Hematopoietic multipotent progenitor cell treated with erythropoietin and hydrocortisone succinate and interleukin-3 and kit ligand, for 15 days (in vitro differentiated cells): Measurements from ENCODE around the gene EIF4B.
"Not testable (repeated sequence)": the region's sequence is repeated elsewhere in the genome, so short reads cannot be mapped to it uniquely, and the experiment has no call there.

ENCODE experiments used
- DNase-seq: peaks from one replicate; pipeline ENCODE4 v3.0.0-alpha.2; 2015; ENCODE audit warnings: low spot score

The EIF4B gene, protein sequence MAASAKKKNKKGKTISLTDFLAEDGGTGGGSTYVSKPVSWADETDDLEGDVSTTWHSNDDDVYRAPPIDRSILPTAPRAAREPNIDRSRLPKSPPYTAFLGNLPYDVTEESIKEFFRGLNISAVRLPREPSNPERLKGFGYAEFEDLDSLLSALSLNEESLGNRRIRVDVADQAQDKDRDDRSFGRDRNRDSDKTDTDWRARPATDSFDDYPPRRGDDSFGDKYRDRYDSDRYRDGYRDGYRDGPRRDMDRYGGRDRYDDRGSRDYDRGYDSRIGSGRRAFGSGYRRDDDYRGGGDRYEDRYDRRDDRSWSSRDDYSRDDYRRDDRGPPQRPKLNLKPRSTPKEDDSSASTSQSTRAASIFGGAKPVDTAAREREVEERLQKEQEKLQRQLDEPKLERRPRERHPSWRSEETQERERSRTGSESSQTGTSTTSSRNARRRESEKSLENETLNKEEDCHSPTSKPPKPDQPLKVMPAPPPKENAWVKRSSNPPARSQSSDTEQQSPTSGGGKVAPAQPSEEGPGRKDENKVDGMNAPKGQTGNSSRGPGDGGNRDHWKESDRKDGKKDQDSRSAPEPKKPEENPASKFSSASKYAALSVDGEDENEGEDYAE

GRCh38 chr12:53005986-53006809 is at the start of gene EIF4B:
Gene EIF4B, plus strand, starts transcription at chr12:53006456. Its CDS starts 28 bp downstream, at chr12:53006484.
- peak; percentile 100 for DNase-seq

GRCh38 chr12:52956987-52957386 is 49.3 kb upstream of the EIF4B start:
- no peak for DNase-seq

- DNase-seq = no peak
Measured at GRCh38 chr12:52964556-52965336, 41.5 kb upstream of the EIF4B start.

DNA sequence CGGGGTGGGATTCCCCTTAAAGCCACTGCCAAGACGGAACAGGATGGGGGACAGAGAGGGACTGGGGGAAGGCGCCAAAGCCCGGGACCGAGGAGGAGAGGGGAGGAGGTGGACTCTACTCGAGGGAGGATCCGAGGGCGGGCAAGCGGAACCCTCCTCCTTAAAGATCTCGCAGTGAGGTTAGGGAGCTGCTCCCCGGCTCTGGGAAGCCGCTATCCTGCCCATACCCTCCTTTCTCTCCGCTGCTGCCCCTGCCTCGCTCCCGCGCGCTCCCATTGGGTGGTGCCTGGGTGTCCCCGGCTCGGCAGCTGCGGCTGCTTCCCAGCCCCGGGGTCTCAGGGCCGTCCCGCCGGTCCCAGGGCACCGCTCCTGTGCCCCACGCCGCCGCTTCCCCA is 40.9 kb upstream of the EIF4B start:
- DNase-seq = no peak

GRCh38 chr12:52969166-52969795 is 37.0 kb upstream of the EIF4B start:
- DNase-seq = no peak

- DNase-seq = no peak
Measured at GRCh38 chr12:52969828-52970569, 36.3 kb upstream of the EIF4B start.

GRCh38 chr12:52971679-52972329 is 34.5 kb upstream of the EIF4B start:
- no peak for DNase-seq

GRCh38 chr12:52975204-52975603 is 31.1 kb upstream of the EIF4B start:
- DNase-seq = no peak

GRCh38 chr12:52975820-52976573 is 30.3 kb upstream of the EIF4B start:
- DNase-seq = no peak

GRCh38 chr12:52976574-52977071 is 29.6 kb upstream of the EIF4B start:
- DNase-seq = no peak

GRCh38 chr12:52977170-52977569 is 29.1 kb upstream of the EIF4B start:
- no peak for DNase-seq

DNA sequence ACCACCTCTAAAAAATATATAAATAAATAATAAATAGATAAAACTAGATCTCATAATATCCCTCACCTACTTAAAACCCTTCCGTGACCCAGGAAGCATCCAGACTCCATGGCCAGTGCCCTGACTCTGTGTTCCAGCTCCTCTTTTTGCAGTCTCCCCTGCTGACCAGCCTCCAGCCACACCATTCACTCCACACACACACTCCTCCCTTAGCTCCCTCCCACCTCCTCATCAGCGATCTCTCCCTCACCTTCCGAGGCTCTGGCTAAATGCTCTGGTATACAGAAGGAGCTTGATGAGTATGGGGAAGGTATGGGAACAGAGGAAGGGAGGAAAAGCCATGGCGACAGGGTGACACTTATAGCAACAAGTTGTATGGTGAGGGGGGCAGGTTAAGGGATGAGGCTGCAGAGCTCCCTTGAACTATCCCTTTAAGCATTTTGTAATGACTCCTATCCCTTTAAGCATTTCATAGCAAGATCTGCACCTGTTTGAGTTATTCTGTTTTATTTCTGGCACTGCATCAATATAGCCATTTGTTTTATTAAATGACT is 26.1 kb upstream of the EIF4B start:
- DNase-seq = no peak

DNA sequence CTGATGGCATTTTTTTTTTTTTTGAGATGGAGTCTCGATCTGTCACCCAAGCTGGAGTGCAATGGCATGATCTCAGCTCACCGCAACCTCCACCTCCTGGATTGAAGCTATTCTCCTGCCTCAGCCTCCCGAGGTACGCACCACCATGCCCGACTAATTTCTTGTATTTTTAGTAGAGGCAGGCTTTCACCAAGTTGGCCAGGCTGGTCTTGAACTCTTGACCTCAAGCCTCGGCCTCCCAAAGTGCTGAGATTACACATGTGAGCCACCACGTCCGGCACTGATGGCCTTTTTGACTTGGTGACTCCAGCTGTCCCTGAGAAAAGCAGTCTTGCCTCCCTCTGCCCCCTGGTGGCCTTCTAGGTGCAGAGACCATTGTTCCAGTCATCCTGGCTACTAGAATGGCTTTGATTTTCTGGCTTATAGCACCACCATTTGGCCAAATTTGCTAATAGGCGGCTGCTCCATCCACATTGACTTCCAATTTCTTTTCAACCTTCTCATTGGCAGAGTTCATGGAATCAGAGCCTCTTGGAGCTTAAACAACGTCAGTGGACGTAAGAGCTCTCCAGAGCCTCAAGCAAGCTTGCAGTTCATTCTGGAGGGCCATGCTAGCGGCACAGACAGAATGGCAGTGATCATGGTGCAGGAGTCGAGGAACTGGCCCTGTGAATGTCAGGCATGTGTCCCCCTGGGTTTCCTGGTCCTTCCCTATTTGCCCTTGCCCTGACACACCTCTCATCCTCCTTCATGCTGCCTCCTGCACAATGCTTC is 25.4 kb upstream of the EIF4B start:
- peak; percentile 77 for DNase-seq

- no peak for DNase-seq
Measured at GRCh38 chr12:52984136-52984535, 22.1 kb upstream of the EIF4B start.

DNA sequence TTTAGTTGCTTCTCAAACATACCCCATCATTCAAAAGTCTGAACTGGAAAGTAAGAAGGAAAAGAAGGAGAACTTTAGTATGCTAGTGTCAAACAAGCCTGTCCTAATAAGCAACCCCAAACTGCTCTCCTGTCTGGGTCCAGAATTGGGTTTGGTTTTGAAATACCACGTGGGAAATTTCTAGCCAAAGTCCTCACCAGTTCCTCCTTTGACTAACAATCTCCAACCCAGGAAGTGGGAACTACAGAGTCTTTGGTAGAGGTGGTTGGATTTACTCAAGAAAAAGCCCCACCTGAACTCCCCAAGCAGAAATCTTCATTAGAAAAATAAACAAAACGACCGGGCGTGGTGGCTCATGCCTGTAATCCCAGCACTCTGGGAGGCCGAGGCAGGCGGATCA is 17.4 kb upstream of the EIF4B start:
- no peak for DNase-seq

DNA sequence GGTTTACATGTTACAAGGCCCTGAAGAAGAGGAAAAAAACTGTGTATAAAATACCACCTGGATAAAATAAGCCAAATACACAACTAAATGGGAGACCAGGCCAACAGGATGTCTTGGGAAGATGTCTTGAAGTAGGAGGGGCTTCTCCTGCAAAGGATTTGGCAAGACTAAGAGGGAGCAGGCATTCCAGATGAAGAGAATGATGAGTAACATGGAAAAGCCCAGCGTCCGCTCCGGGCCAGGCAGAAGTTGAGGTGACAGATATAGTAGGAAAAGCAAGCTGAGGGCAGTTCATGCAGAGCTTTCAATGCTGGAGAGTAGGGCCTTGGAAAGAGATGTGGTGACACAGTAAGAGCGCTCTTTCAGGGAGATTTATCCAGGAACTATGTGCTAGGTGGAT is 16.1 kb upstream of the EIF4B start:
- no peak for DNase-seq

DNA sequence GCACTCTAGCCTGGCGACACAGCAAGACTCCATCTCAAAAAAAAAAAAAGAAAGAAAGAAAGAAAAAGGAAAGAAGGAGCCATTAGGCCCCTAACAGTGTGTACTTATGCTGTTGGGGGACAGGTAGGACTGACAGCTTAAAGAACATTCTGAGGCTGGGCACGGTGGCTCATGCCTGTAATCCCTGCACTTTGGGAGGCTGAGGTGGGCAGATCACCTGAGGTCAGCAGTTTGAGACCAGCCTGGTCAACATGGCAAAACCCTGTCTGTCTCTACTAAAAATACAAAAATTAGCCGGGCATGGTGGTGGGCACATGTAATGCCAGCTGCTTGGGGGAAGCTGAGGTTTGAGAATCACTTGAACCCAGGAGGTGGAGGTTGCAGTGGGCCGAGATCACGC is 14.0 kb upstream of the EIF4B start:
- not testable (repeated sequence) for DNase-seq
